ENCODE measurements around the gene P2RX4. TPM values are rescaled to one million over a fixed set of nuclear protein-coding genes. Genes with fewer than 3 reads are reported as not detected.
A peak's percentile ranks its signal among the peaks of the same experiment; 100 is the strongest.

P2RX4 gene
- total RNA-seq, 3 donors from 2014 or later, result 83.6 to 194 (median 132) TPM

DNA sequence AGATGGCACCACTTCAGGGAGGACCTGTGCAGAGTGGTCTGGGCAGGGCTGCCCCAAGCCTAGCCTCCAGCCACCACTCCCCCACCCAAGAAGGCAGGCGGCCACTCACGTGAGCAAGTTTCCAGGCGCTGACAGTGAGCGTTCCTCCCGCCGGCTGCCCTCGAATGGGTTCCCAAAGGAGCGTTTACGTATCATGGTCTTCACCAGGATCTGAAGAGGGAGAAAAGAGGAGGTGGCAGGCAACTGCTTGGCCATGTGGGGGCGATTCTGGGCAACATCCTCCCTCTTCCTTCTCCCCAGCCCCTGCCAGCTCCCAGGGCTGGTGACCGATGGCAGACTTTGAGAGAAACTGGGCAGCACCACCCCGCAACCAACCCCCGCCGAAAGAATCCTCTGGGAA lies 35.1 kb downstream of the P2RX4 start:
- Histone ChIP-seq H3K4me1 (ENCODE audit: low read depth) (no peaks in the 10 kb centered on the region), H3K4me3 (no peak overlapping the region), H3K36me3 (ENCODE audit: low read depth) (peaks cover 7% of the 10 kb centered on the region), H3K9me3 (no peaks in the 10 kb centered on the region)
- DNase-seq (peak in 1 of 3 donors; percentile 34), ATAC-seq (no peak)
- intact Hi-C loops (cut with DNase I, micrococcal nuclease), result no loop called here
- TF ChIP-seq, protein P1, sequence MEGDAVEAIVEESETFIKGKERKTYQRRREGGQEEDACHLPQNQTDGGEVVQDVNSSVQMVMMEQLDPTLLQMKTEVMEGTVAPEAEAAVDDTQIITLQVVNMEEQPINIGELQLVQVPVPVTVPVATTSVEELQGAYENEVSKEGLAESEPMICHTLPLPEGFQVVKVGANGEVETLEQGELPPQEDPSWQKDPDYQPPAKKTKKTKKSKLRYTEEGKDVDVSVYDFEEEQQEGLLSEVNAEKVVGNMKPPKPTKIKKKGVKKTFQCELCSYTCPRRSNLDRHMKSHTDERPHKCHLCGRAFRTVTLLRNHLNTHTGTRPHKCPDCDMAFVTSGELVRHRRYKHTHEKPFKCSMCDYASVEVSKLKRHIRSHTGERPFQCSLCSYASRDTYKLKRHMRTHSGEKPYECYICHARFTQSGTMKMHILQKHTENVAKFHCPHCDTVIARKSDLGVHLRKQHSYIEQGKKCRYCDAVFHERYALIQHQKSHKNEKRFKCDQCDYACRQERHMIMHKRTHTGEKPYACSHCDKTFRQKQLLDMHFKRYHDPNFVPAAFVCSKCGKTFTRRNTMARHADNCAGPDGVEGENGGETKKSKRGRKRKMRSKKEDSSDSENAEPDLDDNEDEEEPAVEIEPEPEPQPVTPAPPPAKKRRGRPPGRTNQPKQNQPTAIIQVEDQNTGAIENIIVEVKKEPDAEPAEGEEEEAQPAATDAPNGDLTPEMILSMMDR (IDR thresholded peaks at IDR 0.05), result no peak

DNA sequence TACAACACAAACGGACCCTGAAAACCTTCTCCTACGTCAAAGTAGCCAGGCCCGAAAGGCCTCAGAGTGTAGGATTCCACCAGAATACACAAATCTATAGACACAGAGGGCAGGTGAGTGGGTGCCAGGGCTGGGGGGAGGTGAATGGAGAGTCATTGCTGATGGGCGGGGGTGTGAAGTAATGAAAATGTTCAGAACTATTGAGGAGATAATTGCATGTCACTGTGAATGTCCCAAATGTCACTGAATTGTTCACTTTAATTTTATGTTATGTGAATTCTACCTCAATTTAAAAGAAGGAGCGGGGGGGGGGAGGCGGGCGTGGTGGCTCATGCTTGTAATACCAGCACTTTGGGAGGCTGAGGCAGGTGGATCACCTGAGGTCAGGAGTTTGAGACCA lies 36.0 kb downstream of the P2RX4 start:
- H3K4me3 ChIP-seq, result no peak overlapping the region
- TF ChIP-seq, protein P1 (IDR thresholded peaks at IDR 0.05), result no peak
- H3K36me3 ChIP-seq (ENCODE audit: low read depth), result peaks cover 7% of the 10 kb centered on the region
- intact Hi-C loops (cut with DNase I, micrococcal nuclease), result no loop called here
- DNase-seq (peak in 1 of 3 donors; percentile 2), ATAC-seq (no peak)
- no peaks in the 10 kb centered on the region for H3K4me1 ChIP-seq (ENCODE audit: low read depth)
- no peaks in the 10 kb centered on the region for H3K9me3 ChIP-seq

DNA sequence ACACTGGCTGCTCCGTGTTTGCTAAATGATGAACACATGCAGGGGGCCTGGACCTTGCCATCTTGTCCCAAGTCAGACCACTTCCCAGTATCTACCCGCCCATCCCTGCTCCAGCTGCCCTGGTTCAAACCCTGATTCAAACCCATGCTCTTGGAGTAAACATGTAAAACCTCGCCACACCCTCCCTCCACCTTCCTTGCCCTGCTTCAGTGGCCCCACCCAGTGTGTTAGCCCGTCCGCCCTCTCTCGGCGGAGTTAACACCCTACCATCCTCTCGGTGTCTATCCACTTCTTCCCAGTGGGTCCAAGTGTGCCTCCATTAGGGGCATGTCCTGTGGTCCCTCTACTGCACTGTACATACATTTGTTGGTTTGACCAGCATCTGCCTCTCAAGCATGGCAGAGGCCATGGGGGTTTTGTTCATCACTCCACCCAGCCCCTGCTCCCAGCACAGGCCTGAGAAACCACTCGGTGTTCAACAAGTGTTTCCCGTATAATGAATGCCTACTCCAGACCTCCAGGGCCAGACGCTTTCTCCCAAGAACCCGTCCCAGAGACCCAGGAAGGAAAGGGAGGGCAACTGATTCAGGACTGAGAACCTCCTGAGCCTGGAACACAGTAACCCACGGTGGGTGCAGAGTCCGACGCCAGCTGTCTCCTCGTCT lies 37.1 kb downstream of the P2RX4 start:
- Histone ChIP-seq H3K36me3 (ENCODE audit: low read depth) (peaks cover 7% of the 10 kb centered on the region), H3K4me3 (no peak overlapping the region), H3K9me3 (no peaks in the 10 kb centered on the region), H3K4me1 (ENCODE audit: low read depth) (no peaks in the 10 kb centered on the region)
- peak; percentile 87 for ATAC-seq
- TF ChIP-seq, protein P1 (IDR thresholded peaks at IDR 0.05), result no peak
- DNase-seq, result peak; percentile 60 to 78 (median 70)
- intact Hi-C loops (cut with DNase I, micrococcal nuclease), result no loop called here

DNA sequence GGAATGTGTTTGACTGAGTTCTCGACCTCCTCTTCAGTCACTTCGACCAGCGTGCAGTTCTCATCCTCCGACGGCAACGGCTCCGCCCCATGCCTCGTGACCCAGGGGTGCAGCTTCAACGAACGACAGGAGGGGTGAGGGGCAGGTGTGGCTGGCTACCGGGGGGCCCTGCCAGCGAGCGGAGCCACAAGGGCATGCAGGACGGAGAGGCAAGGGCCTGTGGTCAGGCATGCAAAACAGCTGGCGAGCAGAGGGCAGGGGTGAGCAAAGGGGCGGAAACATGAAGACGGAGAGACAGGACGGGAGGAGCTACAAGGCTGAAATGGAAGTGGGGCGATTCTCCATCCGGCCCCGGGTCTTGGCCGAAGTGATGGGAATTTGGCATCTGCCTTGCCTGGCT lies 38.7 kb downstream of the P2RX4 start:
- peak; percentile 50 for ATAC-seq
- H3K4me3 ChIP-seq, result no peak overlapping the region
- H3K36me3 ChIP-seq (ENCODE audit: low read depth), result peaks cover 7% of the 10 kb centered on the region
- H3K9me3 ChIP-seq, result no peaks in the 10 kb centered on the region
- peak in 2 of 3 donors; percentile 65 to 77 for DNase-seq
- no peaks in the 10 kb centered on the region for H3K4me1 ChIP-seq (ENCODE audit: low read depth)
- TF ChIP-seq, protein P1 (IDR thresholded peaks at IDR 0.05), result no peak
- intact Hi-C loops (cut with DNase I, micrococcal nuclease), result no loop called here

DNA sequence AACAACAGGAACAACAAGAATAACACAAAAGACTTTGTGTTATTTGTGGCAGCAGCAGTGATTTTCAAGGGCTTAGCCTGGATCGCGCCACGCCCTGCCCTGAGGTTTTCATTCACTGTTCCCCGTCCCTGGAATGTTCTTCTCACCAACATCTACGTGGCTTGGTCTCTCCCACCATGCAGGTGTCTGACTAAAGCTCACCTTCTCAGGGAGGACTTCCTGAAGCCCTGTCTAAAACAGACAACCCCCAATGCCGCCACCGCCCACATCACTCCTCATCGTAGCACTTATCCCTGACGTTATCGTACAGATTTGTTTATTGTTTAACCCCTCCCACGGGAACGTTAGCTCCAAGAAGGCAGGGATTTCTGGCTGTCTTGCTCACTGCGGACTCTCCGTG lies 40.4 kb downstream of the P2RX4 start:
- Histone ChIP-seq H3K9me3 (no peaks in the 10 kb centered on the region), H3K4me1 (ENCODE audit: low read depth) (no peaks in the 10 kb centered on the region), H3K36me3 (ENCODE audit: low read depth) (peaks cover 7% of the 10 kb centered on the region), H3K4me3 (no peak overlapping the region)
- no peak for DNase-seq
- intact Hi-C loops (cut with DNase I, micrococcal nuclease), result no loop called here
- TF ChIP-seq, protein P1 (IDR thresholded peaks at IDR 0.05), result no peak
- ATAC-seq, result no peak

Data from mucosa of descending colon (tissue), 3 donors.